Measurements from ENCODE around the gene LYRM9.

GRCh38 chr17:27873211-27873610 is 20.0 kb downstream of the LYRM9 start:
- TF ChIP-seq EZH2 (IDR thresholded peaks at IDR 0.05) (no peak), POLR2AphosphoS5 (IDR thresholded peaks at IDR 0.05; ENCODE audit: borderline replicate concordance, low read depth, low read length) (no peak)

Measured in SK-N-MC (cell line).